ENCODE measurements around the gene U2AF2. TPM values are rescaled to one million over a fixed set of nuclear protein-coding genes. Genes with fewer than 3 reads are reported as not detected.

The U2AF2 gene
- total RNA-seq, 4 donors from 2014 or later: 85.0 to 112 (median 99.7) TPM

DNA sequence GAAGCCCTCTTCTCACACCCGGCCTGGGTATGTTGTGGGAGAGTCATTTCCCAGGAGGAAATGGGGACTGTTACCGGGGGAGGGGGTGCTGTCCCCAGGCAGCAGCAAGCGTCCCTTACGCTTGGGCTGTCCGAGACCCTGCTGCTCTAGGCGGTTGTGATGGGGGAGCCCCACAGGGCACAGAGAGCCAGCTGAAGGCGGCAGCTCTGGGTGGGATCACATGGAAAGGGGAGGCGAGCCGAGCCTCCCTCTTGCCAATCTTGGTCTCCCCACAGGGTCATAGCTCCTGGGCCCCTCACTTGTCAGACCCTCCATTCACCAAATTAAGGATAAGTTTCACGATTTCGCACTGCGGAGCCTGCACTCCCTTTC, 42.2 kb downstream of the U2AF2 start:
- no peaks in the 10 kb centered on the region for H3K27me3 ChIP-seq
- TF ChIP-seq POLR2A (IDR thresholded peaks at IDR 0.05): no peak
- TF ChIP-seq CTCF (IDR thresholded peaks at IDR 0.05): no peak
- no peak overlapping the region for H3K4me3 ChIP-seq
- H3K9me3 ChIP-seq: no peaks in the 10 kb centered on the region
- no peak for DNase-seq
- H3K4me1 ChIP-seq: no peaks in the 10 kb centered on the region
- 76 to 87% methylated on average over 3 to 4 of the region's 12 CpGs for WGBS, 2 donors
- H3K27ac ChIP-seq: no peak overlapping the region
- peaks cover 29 to 88% (median 45%) of the 10 kb centered on the region in 3 donors for H3K36me3 ChIP-seq
- intact Hi-C loops (cut with DNase I): no loop called here

- no peak overlapping the region for H3K4me3 ChIP-seq
- no peaks in the 10 kb centered on the region for H3K9me3 ChIP-seq
- intact Hi-C loops (cut with DNase I): no loop called here
- DNase-seq: no peak
- H3K4me1 ChIP-seq: no peaks in the 10 kb centered on the region
- no peaks in the 10 kb centered on the region for H3K27me3 ChIP-seq
- peaks cover 22 to 82% (median 39%) of the 10 kb centered on the region in 3 donors for H3K36me3 ChIP-seq
- H3K27ac ChIP-seq: no peak overlapping the region
- 100% methylated on average over 2 to 4 of the region's 8 CpGs for WGBS, 2 donors
- TF ChIP-seq POLR2A (IDR thresholded peaks at IDR 0.05) (no peak), CTCF (IDR thresholded peaks at IDR 0.05) (no peak)
Measured at GRCh38 chr19:55697698-55698097, 42.9 kb downstream of the U2AF2 start.

GRCh38 chr19:55698256-55698655, 43.4 kb downstream of the U2AF2 start:
- Histone ChIP-seq H3K27me3 (no peaks in the 10 kb centered on the region), H3K36me3 (peaks cover 17 to 76% (median 33%) of the 10 kb centered on the region in 3 donors), H3K4me1 (no peaks in the 10 kb centered on the region), H3K27ac (no peak overlapping the region), H3K9me3 (no peaks in the 10 kb centered on the region), H3K4me3 (no peak overlapping the region)
- no peak for DNase-seq
- intact Hi-C loops (cut with DNase I): no loop called here
- TF ChIP-seq CTCF (IDR thresholded peaks at IDR 0.05) (no peak), POLR2A (IDR thresholded peaks at IDR 0.05) (no peak)
- 89 to 97% methylated on average over 11 to 17 of the region's 17 CpGs for WGBS, 2 donors

DNA sequence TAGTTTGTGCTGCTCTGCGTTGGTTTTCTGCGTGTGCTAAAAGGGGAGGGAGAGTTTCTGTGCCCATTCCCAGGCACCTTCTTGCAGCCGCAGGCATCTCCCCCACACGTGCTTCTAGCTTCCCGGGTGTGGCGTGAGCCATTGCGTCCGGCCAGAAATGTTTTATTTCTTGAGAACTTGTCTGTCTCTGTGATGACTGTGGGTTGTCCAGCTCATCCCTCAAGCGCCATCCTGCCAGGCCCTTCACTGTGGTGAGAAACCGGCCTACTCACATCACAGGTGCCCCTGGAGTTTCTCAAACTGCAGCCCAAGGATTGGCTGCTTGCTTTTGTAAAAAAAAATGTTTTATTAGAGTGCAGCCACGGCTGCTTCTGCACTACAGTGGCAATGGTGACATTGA, 44.4 kb downstream of the U2AF2 start:
- WGBS, 2 donors: 88 to 91% methylated on average over 7 to 11 of the region's 11 CpGs

GRCh38 chr19:55700813-55701212, 46.0 kb downstream of the U2AF2 start:
- Histone ChIP-seq H3K27ac (no peak overlapping the region), H3K27me3 (no peaks in the 10 kb centered on the region), H3K36me3 (peaks cover 0 to 59% (median 9%) of the 10 kb centered on the region in 3 donors), H3K9me3 (no peaks in the 10 kb centered on the region), H3K4me3 (no peak overlapping the region), H3K4me1 (peaks cover 0 to 6% (median 0%) of the 10 kb centered on the region in 3 donors)
- DNase-seq: no peak
- intact Hi-C loops (cut with DNase I): no loop called here
- TF ChIP-seq POLR2A (IDR thresholded peaks at IDR 0.05) (no peak), CTCF (IDR thresholded peaks at IDR 0.05) (no peak)
- 91% methylated on average over 11 of the region's 12 CpGs for WGBS, 2 donors

More for the DNA sequence above, 44.4 kb downstream of the U2AF2 start:
- H3K9me3 ChIP-seq: no peaks in the 10 kb centered on the region
- intact Hi-C loops (cut with DNase I): no loop called here
- H3K27ac ChIP-seq: no peak overlapping the region
- H3K27me3 ChIP-seq: no peaks in the 10 kb centered on the region
- peaks cover 0 to 6% (median 0%) of the 10 kb centered on the region in 3 donors for H3K4me1 ChIP-seq
- H3K4me3 ChIP-seq: no peak overlapping the region
- TF ChIP-seq CTCF (IDR thresholded peaks at IDR 0.05) (no peak), POLR2A (IDR thresholded peaks at IDR 0.05) (no peak)
- peaks cover 16 to 68% (median 25%) of the 10 kb centered on the region in 3 donors for H3K36me3 ChIP-seq
- no peak for DNase-seq

All from esophagus squamous epithelium (tissue), 5 donors.